Choroid plexus epithelial cell (primary cell): ENCODE measurements around the gene TRIM33.
"Not testable (repeated sequence)": the region's sequence is repeated elsewhere in the genome, so short reads cannot be mapped to it uniquely, and the experiment has no call there.

Source experiments
- DNase-seq: peaks from one replicate; pipeline ENCODE4 v3.0.0-alpha.2; 2010; ENCODE audit warnings: low read depth
- H3K4me3 ChIP-seq: 2 replicates; pipeline ENCODE4 v1.5.1; 2011; ENCODE audit warnings: low read depth, mild to moderate bottlenecking, control low read depth, low read length, moderate library complexity
- CTCF ChIP-seq: conservative IDR thresholded peaks from 2 replicates; pipeline ENCODE4 v1.5.1; 2011; ENCODE audit warnings: low read depth, mild to moderate bottlenecking, control low read depth, inconsistent platforms, low read length, moderate library complexity

The TRIM33 gene

GRCh38 chr1:114488739-114489138, 22.3 kb downstream of the TRIM33 start:
- DNase-seq, result no peak
- no peak for TF ChIP-seq CTCF
- H3K4me3 ChIP-seq, result no peak overlapping the region

DNA sequence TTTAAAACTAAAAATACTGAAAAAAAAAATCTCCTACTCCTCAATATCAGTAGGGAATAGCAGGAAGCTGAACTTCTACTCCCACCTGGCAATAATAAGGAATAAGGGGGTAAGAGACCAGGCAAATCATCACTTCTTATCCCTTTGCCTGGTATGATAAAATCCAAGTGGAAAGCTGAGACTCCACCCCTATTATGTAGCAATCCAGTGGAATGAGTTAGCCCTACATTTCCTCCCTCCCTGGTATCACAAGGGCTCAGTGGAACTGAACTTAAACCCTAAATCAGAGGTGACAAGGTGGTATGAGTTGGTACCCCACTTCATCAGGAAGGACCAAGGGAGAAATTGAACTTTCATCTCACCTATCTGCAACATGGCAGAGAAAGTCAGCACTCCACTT, 25.7 kb downstream of the TRIM33 start:
- no peak for TF ChIP-seq CTCF
- no peak overlapping the region for H3K4me3 ChIP-seq
- peak; percentile 8 for DNase-seq

DNA sequence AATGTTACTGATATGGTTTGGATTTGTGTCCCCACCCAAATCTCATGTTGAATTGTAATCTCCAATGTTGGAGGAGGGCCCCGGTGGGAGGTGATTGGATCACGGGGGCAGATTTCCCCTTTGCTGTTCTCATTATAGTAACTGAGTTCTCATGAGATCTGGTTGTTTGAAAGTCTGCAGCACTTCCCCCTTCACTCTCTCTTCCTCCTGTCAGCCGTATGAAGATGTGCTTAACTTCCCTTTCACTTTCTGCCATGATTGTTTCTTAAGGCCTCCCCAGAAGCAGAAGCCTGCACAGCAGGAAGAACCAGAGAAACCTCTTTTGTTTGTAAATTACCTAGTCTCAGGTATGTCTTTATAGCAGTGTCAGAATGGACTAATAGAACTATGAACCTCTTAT, 28.4 kb downstream of the TRIM33 start:
- no peak overlapping the region for H3K4me3 ChIP-seq
- TF ChIP-seq CTCF, result no peak
- no peak for DNase-seq

DNA sequence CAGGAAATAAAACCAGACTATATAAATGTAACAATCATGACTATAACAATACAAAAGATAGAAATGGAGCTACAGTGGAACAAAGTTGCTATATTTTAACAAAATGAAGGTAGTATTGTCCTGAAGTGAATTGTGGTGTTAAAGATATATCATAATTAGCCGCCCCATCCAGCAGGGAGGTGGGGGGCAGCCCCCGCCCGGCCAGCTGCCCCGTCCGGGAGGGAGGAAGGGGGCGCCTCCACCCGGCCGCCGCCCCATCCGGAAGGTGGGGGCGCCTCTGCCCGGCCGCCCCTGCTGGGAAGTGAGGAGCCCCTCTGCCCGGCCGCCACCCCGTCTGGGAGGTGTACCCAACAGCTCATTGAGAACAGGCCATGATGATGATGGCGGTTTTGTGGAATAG, 31.4 kb downstream of the TRIM33 start:
- DNase-seq, H3K4me3 ChIP-seq: not testable (repeated sequence)

DNA sequence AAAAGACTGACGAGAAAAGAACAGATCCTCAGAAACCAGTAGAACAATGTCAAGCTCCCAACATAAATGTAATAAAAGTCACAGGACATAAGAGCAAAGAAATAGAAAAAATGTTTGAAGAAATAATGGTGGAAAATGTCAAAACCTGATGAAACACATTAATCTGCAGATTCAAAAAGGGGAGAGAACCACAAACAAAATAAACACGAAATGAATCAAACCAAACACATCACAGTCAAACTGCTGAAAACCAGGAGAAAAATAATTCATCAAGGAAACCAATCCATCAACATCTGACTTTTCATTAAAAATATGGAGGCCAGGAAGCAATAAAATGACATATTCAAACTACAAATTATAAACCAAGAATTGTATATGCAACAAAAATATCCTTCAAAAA, 31.9 kb downstream of the TRIM33 start:
- H3K4me3 ChIP-seq, result no peak overlapping the region
- no peak for DNase-seq
- TF ChIP-seq CTCF, result no peak

- DNase-seq, result no peak
- TF ChIP-seq CTCF, result no peak
- no peak overlapping the region for H3K4me3 ChIP-seq
These were observed 37.2 kb downstream of the TRIM33 start for GRCh38 chr1:114473796-114474195.

- TF ChIP-seq CTCF, result no peak
- no peak overlapping the region for H3K4me3 ChIP-seq
- DNase-seq, result no peak
These were observed 38.6 kb downstream of the TRIM33 start for GRCh38 chr1:114472408-114472807.

- no peak for TF ChIP-seq CTCF
- DNase-seq, result no peak
- H3K4me3 ChIP-seq, result no peak overlapping the region
These were observed 40.3 kb downstream of the TRIM33 start for GRCh38 chr1:114470681-114471080.
